Activated CD4-positive, alpha-beta T cell treated with anti-CD3 and anti-CD28 coated beads, Interleukin-2, amount 50 U/mL, for 4 hours (primary cell): ENCODE results near the gene L3MBTL1.

ENCODE experiments used
- DNase-seq, 2 experiments: peaks; one replicate each; pipeline ENCODE4 v3.0.0-alpha.2; 2020

Gene L3MBTL1

DNA sequence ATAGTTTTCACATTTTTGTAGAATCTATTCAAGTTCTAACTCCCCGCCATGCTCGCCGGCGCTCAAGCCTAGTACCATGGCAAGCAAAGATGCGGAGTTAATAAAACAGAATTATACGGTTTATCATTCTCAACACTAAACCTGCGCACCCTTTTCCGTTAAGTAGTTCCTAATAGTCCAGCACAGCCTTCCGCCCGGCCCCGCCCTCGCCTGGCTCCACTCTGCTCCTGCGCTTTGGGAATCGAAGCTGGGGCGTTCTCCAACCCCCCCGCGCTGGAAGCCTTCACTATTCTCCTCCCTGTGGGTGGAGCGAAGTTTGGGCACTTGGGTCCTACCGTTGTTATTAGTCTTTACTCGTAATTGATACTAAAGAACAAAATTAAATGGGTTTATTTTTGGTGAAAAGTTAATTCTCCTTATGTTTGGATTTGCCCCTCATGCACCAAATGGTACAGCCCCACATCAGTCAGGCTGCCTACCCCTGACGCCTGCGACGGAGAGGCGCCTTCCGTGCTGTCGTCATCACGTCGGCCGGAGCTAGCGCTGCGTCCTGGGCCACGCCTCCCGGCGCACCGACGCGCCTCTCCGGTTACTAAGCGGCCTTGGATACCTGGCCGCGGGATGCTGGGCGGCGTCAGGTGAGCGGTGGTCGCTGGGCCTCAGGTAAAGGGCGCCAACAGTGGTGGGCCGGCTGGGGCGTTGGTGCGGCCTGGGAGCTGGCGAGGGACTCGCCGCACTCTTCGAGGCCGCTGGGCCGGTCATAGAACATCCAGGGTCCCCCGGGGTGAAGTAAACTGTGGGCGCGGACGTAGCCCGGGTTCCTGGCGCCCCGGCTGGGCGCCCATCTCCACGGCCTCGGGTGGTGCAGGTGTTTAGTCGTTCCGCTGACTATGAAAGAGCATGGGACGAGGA is 83.2 kb downstream of the L3MBTL1 start, which contains the start of gene IFT52:
IFT52 (plus strand) TSS at position 546 of the 912 bp plus-strand sequence. CDS start 3,762 bp downstream, outside the sequence.
- peak; percentile 84 for DNase-seq
